ENCODE measurements around the gene SLC2A10.

SLC2A10 gene

GRCh38 chr20:46739431-46740213 is 30.2 kb downstream of the SLC2A10 start:
- Histone ChIP-seq H3K27me3 (ENCODE audit: low read length) (0 out of 2 replicates have a peak, but pooled peaks cover 3% of the 10 kb centered on the region), H3K4me3 (ENCODE audit: insufficient read depth, low read length, poor library complexity, severe bottlenecking) (no peak overlapping the region), H3K9me2 (replicated peaks; ENCODE audit: insufficient read depth, low read length) (no peaks in the 10 kb centered on the region), H3K4me2 (ENCODE audit: low read depth, low read length, poor library complexity, severe bottlenecking) (no peak overlapping the region), H2AFZ (ENCODE audit: low read depth, low read length, severe bottlenecking) (no peak overlapping the region), H3K36me3 (ENCODE audit: low read length) (no peaks in the 10 kb centered on the region), H3K9ac (ENCODE audit: low read length) (no peak overlapping the region), H3K27ac (ENCODE audit: low read depth, low read length) (no peak overlapping the region), H4K20me1 (ENCODE audit: low read depth, low read length) (no peaks in the 10 kb centered on the region), H3K79me2 (ENCODE audit: insufficient read depth, low read length) (no peaks in the 10 kb centered on the region), H3F3A (ENCODE audit: insufficient read depth) (no peaks in the 10 kb centered on the region), H3K9me3 (ENCODE audit: insufficient read depth, low read length) (0 out of 2 replicates have a peak, but pooled peaks cover 8% of the 10 kb centered on the region)
- TF ChIP-seq EZH2phosphoT487 (conservative IDR thresholded peaks at IDR 0.05; ENCODE audit: low read length) (no peak), CTCF (IDR thresholded peaks at IDR 0.05; ENCODE audit: insufficient read depth, low read length, poor library complexity, severe bottlenecking) (no peak)

- Histone ChIP-seq H3K36me3 (ENCODE audit: low read length) (no peaks in the 10 kb centered on the region), H3K27me3 (ENCODE audit: low read length) (0 out of 2 replicates have a peak, but pooled peaks cover 3% of the 10 kb centered on the region), H3K9ac (ENCODE audit: low read length) (no peak overlapping the region), H3K9me2 (replicated peaks; ENCODE audit: insufficient read depth, low read length) (no peaks in the 10 kb centered on the region), H3K27ac (ENCODE audit: low read depth, low read length) (no peak overlapping the region), H4K20me1 (ENCODE audit: low read depth, low read length) (no peaks in the 10 kb centered on the region), H3K4me3 (ENCODE audit: insufficient read depth, low read length, poor library complexity, severe bottlenecking) (no peak overlapping the region), H2AFZ (ENCODE audit: low read depth, low read length, severe bottlenecking) (no peak overlapping the region), H3K4me2 (ENCODE audit: low read depth, low read length, poor library complexity, severe bottlenecking) (no peak overlapping the region), H3K9me3 (ENCODE audit: insufficient read depth, low read length) (0 out of 2 replicates have a peak, but pooled peaks cover 8% of the 10 kb centered on the region), H3K79me2 (ENCODE audit: insufficient read depth, low read length) (no peaks in the 10 kb centered on the region), H3F3A (ENCODE audit: insufficient read depth) (no peaks in the 10 kb centered on the region)
- TF ChIP-seq EZH2phosphoT487 (conservative IDR thresholded peaks at IDR 0.05; ENCODE audit: low read length) = no peak
Observed at GRCh38 chr20:46740214-46740609, 30.8 kb downstream of the SLC2A10 start.

GRCh38 chr20:46741924-46742668 is 32.6 kb downstream of the SLC2A10 start:
- Histone ChIP-seq H3K9ac (ENCODE audit: low read length) (no peak overlapping the region), H3K27ac (ENCODE audit: low read depth, low read length) (no peak overlapping the region), H3K4me3 (ENCODE audit: insufficient read depth, low read length, poor library complexity, severe bottlenecking) (no peak overlapping the region), H4K20me1 (ENCODE audit: low read depth, low read length) (no peaks in the 10 kb centered on the region), H3F3A (ENCODE audit: insufficient read depth) (no peaks in the 10 kb centered on the region), H3K27me3 (ENCODE audit: low read length) (0 out of 2 replicates have a peak, but pooled peaks cover 3% of the 10 kb centered on the region), H3K4me2 (ENCODE audit: low read depth, low read length, poor library complexity, severe bottlenecking) (no peak overlapping the region), H3K36me3 (ENCODE audit: low read length) (no peaks in the 10 kb centered on the region), H3K79me2 (ENCODE audit: insufficient read depth, low read length) (no peaks in the 10 kb centered on the region), H2AFZ (ENCODE audit: low read depth, low read length, severe bottlenecking) (no peak overlapping the region), H3K9me2 (replicated peaks; ENCODE audit: insufficient read depth, low read length) (no peaks in the 10 kb centered on the region), H3K9me3 (ENCODE audit: insufficient read depth, low read length) (0 out of 2 replicates have a peak, but pooled peaks cover 8% of the 10 kb centered on the region)
- TF ChIP-seq CTCF (IDR thresholded peaks at IDR 0.05; ENCODE audit: insufficient read depth, low read length, poor library complexity, severe bottlenecking) (no peak), EZH2phosphoT487 (conservative IDR thresholded peaks at IDR 0.05; ENCODE audit: low read length) (no peak)
